Prostate gland (tissue), 2 donors: ENCODE data around the gene PEG3. TPM values are rescaled to one million over a fixed set of nuclear protein-coding genes. Genes with fewer than 3 reads are reported as not detected.

Source experiments
- DNase-seq: peaks from one replicate; pipeline ENCODE4 v3.0.0-alpha.2; 2019; ENCODE audit warnings: low spot score
- H3K27ac ChIP-seq, 2 donors: fragments of 200-600 bp; sonication (generic); 2 replicates each; pipeline ENCODE4 v1.5.1; 2017 to 2019
- H3K27me3 ChIP-seq: fragments of 200-600 bp; sonication (generic); replicated peaks from 2 replicates; pipeline ENCODE4 v1.5.1; 2019; ENCODE audit not compliant: insufficient read depth
- H3K36me3 ChIP-seq, 2 donors: fragments of 200-600 bp; sonication (generic); 1 replicate in 1 of 2; 2 replicates in 1 of 2; pipeline versions ENCODE4 v1.5.1 to v1.8.1; 2017 to 2019
- H3K4me1 ChIP-seq: fragments of 200-600 bp; sonication (generic); replicated peaks from 2 replicates; pipeline ENCODE4 v1.5.1; 2019
- H3K4me3 ChIP-seq, 2 donors: fragments of 200-600 bp; sonication (generic); 2 replicates each; pipeline ENCODE4 v1.5.1; 2017 to 2019
- H3K9me3 ChIP-seq: fragments of 200-600 bp; sonication (generic); 2 replicates; pipeline ENCODE4 v1.5.1; 2017
- POLR2A ChIP-seq: fragments of 450-650 bp; IDR thresholded peaks from one replicate; pipeline ENCODE4 v1.6.1; 2016; ENCODE audit warnings: antibody characterized with exemption, mild to moderate bottlenecking
- POLR2AphosphoS5 ChIP-seq: sonication (generic); formaldehyde crosslinking; IDR thresholded peaks from one replicate; pipeline ENCODE4 v1.6.1; 2017; ENCODE audit warnings: antibody characterized with exemption
- WGBS: methylation state at CpG from one replicate; pipeline ENCODE4 v1.1.5; 2018; 5-methylcytosine and 5-hydroxymethylcytosine counted together
- intact Hi-C: fragments of 100-400 bp; cut with DNase I; formaldehyde crosslinking; loops from one replicate; pipeline ENCODE4 v1.14.2; 2022
- total RNA-seq, 2 donors: library from RNA; depleted of rRNA; stranded (reverse); fragments of >200 nt; gene quantifications; one replicate each; pipeline ENCODE4 v1.1.0, GENCODE V29; 2016
- TF ChIP-seq, protein P1 (sequence below), 4 experiments: fragments of 200-600 bp in 2 of 4; fragments of 450-650 bp in 2 of 4; sonication (generic) in 2 of 4; IDR thresholded peaks; 1 replicate in 3 of 4; 2 replicates in 1 of 4; pipeline ENCODE4 v1.5.1; 2016 to 2019; ENCODE audit warnings: antibody characterized with exemption in 4 of 4, mild to moderate bottlenecking in 2 of 4, moderate library complexity in 2 of 4

PEG3 gene
- total RNA-seq, 2 donors from 2014 or later: 6.1 to 101 TPM

- TF ChIP-seq POLR2A (no peak), POLR2AphosphoS5 (no peak)
- TF ChIP-seq, protein P1, sequence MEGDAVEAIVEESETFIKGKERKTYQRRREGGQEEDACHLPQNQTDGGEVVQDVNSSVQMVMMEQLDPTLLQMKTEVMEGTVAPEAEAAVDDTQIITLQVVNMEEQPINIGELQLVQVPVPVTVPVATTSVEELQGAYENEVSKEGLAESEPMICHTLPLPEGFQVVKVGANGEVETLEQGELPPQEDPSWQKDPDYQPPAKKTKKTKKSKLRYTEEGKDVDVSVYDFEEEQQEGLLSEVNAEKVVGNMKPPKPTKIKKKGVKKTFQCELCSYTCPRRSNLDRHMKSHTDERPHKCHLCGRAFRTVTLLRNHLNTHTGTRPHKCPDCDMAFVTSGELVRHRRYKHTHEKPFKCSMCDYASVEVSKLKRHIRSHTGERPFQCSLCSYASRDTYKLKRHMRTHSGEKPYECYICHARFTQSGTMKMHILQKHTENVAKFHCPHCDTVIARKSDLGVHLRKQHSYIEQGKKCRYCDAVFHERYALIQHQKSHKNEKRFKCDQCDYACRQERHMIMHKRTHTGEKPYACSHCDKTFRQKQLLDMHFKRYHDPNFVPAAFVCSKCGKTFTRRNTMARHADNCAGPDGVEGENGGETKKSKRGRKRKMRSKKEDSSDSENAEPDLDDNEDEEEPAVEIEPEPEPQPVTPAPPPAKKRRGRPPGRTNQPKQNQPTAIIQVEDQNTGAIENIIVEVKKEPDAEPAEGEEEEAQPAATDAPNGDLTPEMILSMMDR (IDR thresholded peaks at IDR 0.05): no peak
- intact Hi-C loops: no loop called here
- Histone ChIP-seq H3K27me3 (no peaks in the 10 kb centered on the region), H3K4me3 (no peak overlapping the region), H3K36me3 (no peaks in the 10 kb centered on the region), H3K4me1 (no peaks in the 10 kb centered on the region), H3K27ac (no peak overlapping the region), H3K9me3 (no peaks in the 10 kb centered on the region)
- no peak for DNase-seq
- WGBS: 94% methylated on average over 12 of the region's 12 CpGs
Observed at GRCh38 chr19:56823417-56823816, 17.1 kb downstream of the PEG3 start.

DNA sequence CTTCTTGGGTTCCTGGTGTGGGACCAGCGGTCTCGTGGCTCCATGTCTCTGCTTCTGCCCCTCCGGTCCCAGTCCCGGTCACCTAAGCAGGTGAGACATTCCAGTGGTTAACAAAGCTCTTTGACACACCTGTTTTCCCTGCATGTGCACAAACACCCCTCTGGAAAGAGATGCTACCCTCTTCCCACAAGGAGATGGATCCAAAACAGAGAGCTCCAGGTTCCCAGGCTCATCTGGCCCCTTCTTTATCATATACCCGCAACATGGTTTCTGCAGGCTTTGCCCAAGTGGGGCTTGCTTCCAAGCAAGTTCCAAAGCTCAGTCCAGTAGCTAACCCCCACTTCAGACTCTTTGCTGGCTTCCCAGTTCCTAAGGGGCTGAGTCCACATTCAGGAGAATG lies 17.8 kb downstream of the PEG3 start:
- Histone ChIP-seq H3K36me3 (no peaks in the 10 kb centered on the region), H3K9me3 (no peaks in the 10 kb centered on the region), H3K4me1 (no peaks in the 10 kb centered on the region), H3K27me3 (no peaks in the 10 kb centered on the region), H3K27ac (no peak overlapping the region), H3K4me3 (no peak overlapping the region)
- 90% methylated on average over 5 of the region's 5 CpGs for WGBS
- intact Hi-C loops: no loop called here
- no peak for TF ChIP-seq POLR2A
- TF ChIP-seq, protein P1 (IDR thresholded peaks at IDR 0.05): no peak
- no peak for TF ChIP-seq POLR2AphosphoS5
- no peak for DNase-seq

DNA sequence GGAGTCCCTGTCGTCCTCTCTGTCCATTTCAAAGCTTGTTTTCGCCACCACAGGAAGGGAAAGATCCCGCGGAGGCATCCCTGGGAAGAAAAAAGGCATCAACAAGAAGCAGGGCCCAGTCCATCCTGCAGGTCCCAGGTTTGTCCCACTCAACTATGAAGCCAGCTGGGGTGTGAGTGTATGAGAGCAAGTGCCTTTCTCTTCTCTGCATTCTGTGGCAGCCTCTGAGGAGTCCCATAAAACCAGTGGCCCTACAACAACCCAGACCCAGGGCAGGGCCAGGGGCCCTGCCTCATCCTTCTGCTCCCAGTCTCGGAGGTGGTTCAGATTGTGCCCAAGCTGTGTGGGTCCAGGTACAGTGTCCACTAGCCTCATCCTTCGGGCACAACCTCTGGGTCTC lies 18.9 kb downstream of the PEG3 start:
- WGBS: 79% methylated on average over 6 of the region's 6 CpGs
- H3K4me1 ChIP-seq: no peaks in the 10 kb centered on the region
- H3K27ac ChIP-seq: no peak overlapping the region
- intact Hi-C loops: no loop called here
- TF ChIP-seq POLR2A (no peak), POLR2AphosphoS5 (no peak)
- TF ChIP-seq, protein P1 (IDR thresholded peaks at IDR 0.05): no peak
- H3K4me3 ChIP-seq: no peak overlapping the region
- no peaks in the 10 kb centered on the region for H3K9me3 ChIP-seq
- H3K36me3 ChIP-seq: no peaks in the 10 kb centered on the region
- no peak for DNase-seq
- H3K27me3 ChIP-seq: no peaks in the 10 kb centered on the region

- TF ChIP-seq, protein P1 (IDR thresholded peaks at IDR 0.05): no peak
- TF ChIP-seq POLR2A (no peak), POLR2AphosphoS5 (no peak)
- 72% methylated on average over 5 of the region's 5 CpGs for WGBS
- intact Hi-C loops: no loop called here
Observed at GRCh38 chr19:56821209-56821608, 19.3 kb downstream of the PEG3 start.

GRCh38 chr19:56819166-56819565 lies 21.4 kb downstream of the PEG3 start:
- Histone ChIP-seq H3K27me3 (no peaks in the 10 kb centered on the region), H3K36me3 (no peaks in the 10 kb centered on the region), H3K4me3 (no peak overlapping the region), H3K27ac (no peak overlapping the region), H3K9me3 (no peaks in the 10 kb centered on the region), H3K4me1 (no peaks in the 10 kb centered on the region)
- intact Hi-C loops: no loop called here
- 83% methylated on average over 2 of the region's 2 CpGs for WGBS
- DNase-seq: no peak
- TF ChIP-seq, protein P1 (IDR thresholded peaks at IDR 0.05): no peak
- TF ChIP-seq POLR2A (no peak), POLR2AphosphoS5 (no peak)

More at GRCh38 chr19:56821209-56821608, 19.3 kb downstream of the PEG3 start:
- no peak overlapping the region for H3K27ac ChIP-seq
- no peaks in the 10 kb centered on the region for H3K36me3 ChIP-seq
- H3K4me1 ChIP-seq: no peaks in the 10 kb centered on the region
- no peaks in the 10 kb centered on the region for H3K27me3 ChIP-seq
- H3K9me3 ChIP-seq: no peaks in the 10 kb centered on the region
- no peak for DNase-seq
- H3K4me3 ChIP-seq: no peak overlapping the region
